Mucosa of stomach (tissue), 1 donor: Measurements from ENCODE around the gene LYPD1.

Experiments used
- H3K27me3 ChIP-seq: one replicate; pipeline ENCODE4 v1.7.0; 2013; ENCODE audit warnings: mild to moderate bottlenecking, low read length; ENCODE audit not compliant: control insufficient read depth, insufficient read depth
- H3K36me3 ChIP-seq: one replicate; pipeline ENCODE4 v1.7.0; 2013; ENCODE audit warnings: low read length; ENCODE audit not compliant: control insufficient read depth, insufficient read depth
- H3K4me1 ChIP-seq: one replicate; pipeline ENCODE4 v1.7.0; 2013; ENCODE audit warnings: mild to moderate bottlenecking, low read length; ENCODE audit not compliant: control insufficient read depth, insufficient read depth
- H3K4me3 ChIP-seq: one replicate; pipeline ENCODE4 v1.7.0; 2013; ENCODE audit warnings: low read length
- H3K9ac ChIP-seq: one replicate; pipeline ENCODE4 v1.7.0; 2013; ENCODE audit warnings: mild to moderate bottlenecking, low read length, moderate library complexity
- H3K9me3 ChIP-seq: one replicate; pipeline ENCODE4 v1.7.0; 2013; ENCODE audit warnings: mild to moderate bottlenecking, low read length, moderate library complexity; ENCODE audit not compliant: control insufficient read depth
- donor health status: Pancreatic carcinoma.

The LYPD1 gene

DNA sequence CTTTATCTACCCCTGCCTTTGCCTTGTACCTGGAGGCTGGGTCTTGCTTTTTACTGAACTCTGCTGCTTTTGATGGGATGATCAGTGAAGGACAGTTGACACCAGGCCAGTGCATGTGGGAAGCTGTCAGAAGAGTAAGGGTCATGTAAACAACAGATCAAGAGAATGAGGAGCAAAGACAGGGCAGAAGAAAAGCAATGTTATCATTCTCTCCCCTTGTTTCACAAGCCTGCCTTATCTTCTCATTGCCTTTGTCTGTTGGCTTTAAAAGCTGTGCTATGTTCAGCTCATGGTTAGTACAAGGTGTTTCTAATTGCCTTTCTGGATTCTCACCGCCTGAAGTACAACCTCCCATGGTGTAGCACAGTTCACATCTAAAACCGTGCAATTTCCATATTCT lies 27.6 kb downstream of the LYPD1 start:
- no peak overlapping the region for H3K4me3 ChIP-seq
- H3K4me1 ChIP-seq: no peaks in the 10 kb centered on the region
- no peaks in the 10 kb centered on the region for H3K9me3 ChIP-seq
- no peaks in the 10 kb centered on the region for H3K36me3 ChIP-seq
- no peak overlapping the region for H3K9ac ChIP-seq
- no peaks in the 10 kb centered on the region for H3K27me3 ChIP-seq

DNA sequence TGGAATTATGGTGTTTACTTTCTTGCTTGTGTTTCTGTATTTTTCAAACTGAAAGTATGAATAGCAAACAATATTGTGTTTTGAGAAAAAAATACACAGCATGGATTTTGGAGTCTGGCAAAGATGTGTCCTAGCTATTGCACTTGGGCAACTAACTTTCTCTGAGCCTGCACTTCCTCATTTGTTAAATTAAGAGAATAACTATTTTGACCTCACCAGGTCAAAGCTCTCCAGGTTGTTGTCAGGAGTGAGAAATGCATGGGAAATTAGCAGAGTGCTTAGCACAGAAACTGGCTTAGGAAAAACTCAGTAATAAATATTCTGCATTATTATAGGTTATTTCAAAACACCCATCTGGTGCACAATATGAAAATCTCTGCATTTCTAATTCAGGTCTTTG lies 28.2 kb downstream of the LYPD1 start:
- Histone ChIP-seq H3K9ac (no peak overlapping the region), H3K36me3 (no peaks in the 10 kb centered on the region), H3K4me1 (peaks cover 3% of the 10 kb centered on the region), H3K9me3 (no peaks in the 10 kb centered on the region), H3K27me3 (no peaks in the 10 kb centered on the region), H3K4me3 (no peak overlapping the region)

DNA sequence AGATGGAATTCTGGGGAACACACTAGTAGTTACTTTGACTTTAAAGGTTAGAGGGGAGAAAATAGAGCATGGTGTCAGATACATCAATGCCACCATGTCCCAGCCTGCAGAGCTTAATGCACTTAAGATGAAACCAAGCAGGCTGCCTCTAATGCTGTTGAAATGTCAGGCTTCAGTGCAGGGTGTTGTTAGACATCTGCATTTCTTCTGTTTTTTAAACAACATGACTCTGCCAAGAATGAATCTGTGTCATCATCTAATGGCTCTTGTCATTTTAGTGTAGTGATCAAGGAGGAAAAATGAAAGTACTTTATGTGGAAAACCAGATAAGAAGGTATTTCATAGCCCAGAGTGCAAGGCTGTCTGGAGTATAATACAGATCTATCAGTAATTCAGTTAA lies 29.9 kb downstream of the LYPD1 start:
- Histone ChIP-seq H3K4me3 (no peak overlapping the region), H3K9me3 (no peaks in the 10 kb centered on the region), H3K9ac (no peak overlapping the region), H3K36me3 (no peaks in the 10 kb centered on the region), H3K4me1 (peaks cover 3% of the 10 kb centered on the region), H3K27me3 (no peaks in the 10 kb centered on the region)

DNA sequence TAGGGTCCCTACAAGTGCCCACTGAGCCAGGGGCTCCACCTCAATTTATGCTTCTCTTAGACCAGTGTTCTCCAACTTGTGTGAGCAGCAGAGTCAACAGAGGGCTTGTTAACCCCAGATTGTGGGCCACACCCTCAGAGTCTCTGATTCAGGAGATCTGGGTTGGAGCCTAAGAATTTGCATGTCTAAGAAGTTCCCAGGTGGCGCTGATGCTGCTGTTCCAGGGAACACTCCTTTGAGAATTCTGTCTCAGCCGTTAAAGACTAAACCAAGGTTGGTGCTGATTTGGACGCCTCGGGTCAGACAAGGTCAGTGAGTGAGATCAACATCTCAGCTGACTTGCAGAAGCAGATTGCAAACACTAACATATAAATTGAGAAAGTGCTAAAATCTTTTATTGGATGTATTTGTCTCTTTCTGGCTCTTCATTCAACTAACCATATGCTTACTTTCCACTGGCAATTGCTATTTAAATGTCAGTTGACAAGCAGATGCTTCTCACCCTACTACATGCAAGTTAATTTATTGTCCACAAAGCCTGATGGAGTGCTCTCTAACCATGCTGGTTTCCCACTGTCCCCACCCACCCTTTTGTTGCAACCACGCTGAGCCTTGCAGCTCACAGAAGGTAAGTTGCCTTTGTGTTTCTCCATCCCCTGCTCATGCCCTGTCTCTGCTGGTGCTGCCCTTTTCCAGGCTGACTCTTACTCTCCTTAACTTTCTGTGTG lies 31.5 kb downstream of the LYPD1 start:
- H3K27me3 ChIP-seq: no peaks in the 10 kb centered on the region
- H3K4me1 ChIP-seq: peaks cover 3% of the 10 kb centered on the region
- H3K9me3 ChIP-seq: no peaks in the 10 kb centered on the region
- no peaks in the 10 kb centered on the region for H3K36me3 ChIP-seq
- no peak overlapping the region for H3K9ac ChIP-seq
- H3K4me3 ChIP-seq: no peak overlapping the region

DNA sequence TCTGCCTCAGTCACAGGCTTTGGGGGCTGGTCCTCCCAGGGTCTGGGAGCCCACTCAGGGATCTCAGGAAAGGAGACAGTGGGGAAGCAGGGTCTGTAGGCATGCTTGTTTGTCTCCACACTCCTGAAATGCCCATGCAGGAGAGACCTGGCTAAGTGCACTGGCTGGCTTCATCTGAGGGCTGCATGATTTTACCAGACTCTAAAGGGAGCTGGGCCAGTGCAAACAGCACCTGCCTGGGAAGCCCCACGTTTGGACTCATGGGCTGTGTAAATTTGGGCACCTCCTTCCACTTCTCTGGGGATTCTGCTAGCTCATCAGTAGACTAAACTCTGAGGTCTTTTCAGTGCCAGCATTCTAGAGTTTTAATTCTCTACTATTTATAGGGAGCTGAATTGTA lies 33.7 kb downstream of the LYPD1 start:
- H3K4me1 ChIP-seq: peaks cover 10% of the 10 kb centered on the region
- H3K9ac ChIP-seq: no peak overlapping the region
- no peaks in the 10 kb centered on the region for H3K27me3 ChIP-seq
- H3K36me3 ChIP-seq: no peaks in the 10 kb centered on the region
- no peak overlapping the region for H3K4me3 ChIP-seq
- no peaks in the 10 kb centered on the region for H3K9me3 ChIP-seq

DNA sequence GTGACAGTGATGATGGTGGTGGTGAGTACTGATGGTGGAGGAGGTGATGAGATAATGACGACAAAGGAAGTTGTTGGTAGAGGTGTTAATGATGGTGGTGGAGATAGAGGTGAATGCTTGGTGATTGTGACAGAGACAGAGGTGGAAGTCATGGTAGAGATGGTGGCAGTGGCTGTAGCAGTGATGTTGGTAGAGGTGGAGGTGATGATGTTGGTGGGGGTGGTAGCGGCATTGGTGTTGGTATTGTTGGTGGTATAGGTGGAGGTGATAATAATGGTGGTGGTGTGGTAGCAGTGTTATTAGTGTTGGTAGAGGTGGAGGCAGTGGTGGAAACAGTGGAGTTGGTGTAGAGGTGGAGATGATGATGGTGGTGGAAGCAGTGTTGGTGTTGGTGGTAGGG lies 36.4 kb downstream of the LYPD1 start:
- H3K4me3 ChIP-seq: no peak overlapping the region
- H3K9me3 ChIP-seq: no peaks in the 10 kb centered on the region
- H3K9ac ChIP-seq: no peak overlapping the region
- H3K36me3 ChIP-seq: no peaks in the 10 kb centered on the region
- peaks cover 10% of the 10 kb centered on the region for H3K4me1 ChIP-seq
- no peaks in the 10 kb centered on the region for H3K27me3 ChIP-seq

DNA sequence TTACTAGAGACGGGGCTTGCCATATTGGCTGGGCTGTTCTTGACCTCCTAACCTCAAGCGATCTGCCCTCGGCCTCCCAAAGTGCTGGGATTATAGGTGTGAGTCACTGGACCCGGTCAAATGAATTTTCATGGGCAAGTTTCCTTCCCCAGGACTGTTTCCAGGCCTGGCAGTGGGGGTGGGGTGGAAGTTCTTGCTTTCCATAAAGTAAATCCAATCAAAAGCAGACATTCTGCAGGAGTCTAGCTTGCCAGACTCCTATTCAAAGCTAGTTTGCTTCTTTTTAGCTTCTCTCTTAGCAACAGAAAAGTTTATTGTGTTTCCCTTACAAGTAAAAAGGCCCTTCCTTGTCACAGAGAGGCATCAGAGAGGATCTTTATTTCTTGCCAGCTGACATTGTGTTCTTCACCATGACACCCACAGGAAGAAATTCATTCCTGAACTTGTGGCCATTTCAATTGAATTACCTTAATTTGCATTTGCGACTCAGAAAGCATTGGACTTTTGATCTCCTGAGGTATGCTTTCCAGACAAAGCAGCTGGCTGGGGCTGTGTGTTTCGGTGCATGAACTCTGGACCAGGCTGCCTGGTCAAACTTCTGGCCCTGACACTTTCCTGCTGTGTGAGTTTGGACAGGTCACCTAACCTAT lies 37.9 kb downstream of the LYPD1 start:
- H3K9me3 ChIP-seq: no peaks in the 10 kb centered on the region
- H3K9ac ChIP-seq: no peak overlapping the region
- no peaks in the 10 kb centered on the region for H3K27me3 ChIP-seq
- H3K36me3 ChIP-seq: no peaks in the 10 kb centered on the region
- H3K4me1 ChIP-seq: peaks cover 7% of the 10 kb centered on the region
- H3K4me3 ChIP-seq: no peak overlapping the region

DNA sequence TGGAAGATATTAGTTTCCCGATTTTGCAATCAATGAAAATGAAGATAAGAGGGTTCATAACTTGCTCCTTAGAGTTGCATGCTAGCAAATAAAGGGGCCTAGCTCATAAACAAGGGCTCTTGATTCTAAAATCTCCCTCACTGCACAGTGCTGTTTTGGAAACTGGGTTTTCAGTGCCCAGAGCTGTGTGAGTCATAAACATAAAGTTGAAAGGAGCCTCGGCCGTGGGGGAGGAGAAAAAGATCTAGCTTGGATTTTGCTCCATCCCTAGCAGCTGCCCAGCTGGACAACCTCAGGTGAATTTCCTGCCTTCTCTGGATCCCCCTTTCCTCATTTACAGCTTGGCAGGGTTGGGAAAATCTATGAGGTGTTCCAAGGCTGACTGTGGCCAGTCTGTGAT lies 42.5 kb downstream of the LYPD1 start:
- Histone ChIP-seq H3K27me3 (no peaks in the 10 kb centered on the region), H3K9ac (no peak overlapping the region), H3K36me3 (no peaks in the 10 kb centered on the region), H3K9me3 (no peaks in the 10 kb centered on the region), H3K4me3 (no peak overlapping the region), H3K4me1 (peaks cover 16% of the 10 kb centered on the region)

DNA sequence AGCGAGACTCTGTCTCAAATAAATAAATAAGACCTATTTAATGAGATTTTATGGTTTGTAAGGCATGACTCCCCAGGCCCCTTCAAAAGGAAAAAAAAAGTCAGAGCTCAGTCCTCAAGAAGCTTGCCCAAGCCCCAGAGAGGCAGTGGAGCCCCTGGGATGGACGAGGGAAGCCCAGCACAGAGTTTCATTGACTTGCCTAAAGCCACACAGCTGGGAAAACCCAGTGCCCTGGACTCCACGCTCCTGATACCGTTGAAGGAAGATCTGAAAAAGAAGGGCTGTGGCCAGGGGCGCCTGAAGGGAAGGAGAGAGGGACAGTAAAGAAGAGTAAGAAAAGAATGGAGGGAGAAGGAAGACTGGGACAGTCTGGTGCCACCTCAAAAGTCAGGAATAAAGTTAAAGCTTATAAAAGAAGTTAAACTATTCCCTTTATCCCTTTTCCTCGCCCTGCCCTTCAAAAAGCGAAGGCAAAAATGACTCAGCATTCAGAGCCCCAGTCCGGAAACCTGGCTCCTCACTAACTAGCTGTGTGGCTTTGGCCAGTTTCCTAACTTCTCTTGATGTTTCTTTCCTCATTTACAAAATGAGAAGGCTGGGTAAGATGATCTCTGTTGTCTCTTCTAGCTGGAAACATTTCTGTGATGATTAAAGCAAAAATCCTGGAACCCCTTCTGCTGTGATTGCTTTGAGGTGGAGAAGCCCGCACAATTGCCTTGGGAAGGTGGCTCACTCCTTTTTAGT lies 46.7 kb downstream of the LYPD1 start:
- H3K4me3 ChIP-seq: no peak overlapping the region
- H3K4me1 ChIP-seq: peaks cover 17% of the 10 kb centered on the region
- no peak overlapping the region for H3K9ac ChIP-seq
- H3K9me3 ChIP-seq: no peaks in the 10 kb centered on the region
- H3K27me3 ChIP-seq: no peaks in the 10 kb centered on the region
- H3K36me3 ChIP-seq: no peaks in the 10 kb centered on the region

DNA sequence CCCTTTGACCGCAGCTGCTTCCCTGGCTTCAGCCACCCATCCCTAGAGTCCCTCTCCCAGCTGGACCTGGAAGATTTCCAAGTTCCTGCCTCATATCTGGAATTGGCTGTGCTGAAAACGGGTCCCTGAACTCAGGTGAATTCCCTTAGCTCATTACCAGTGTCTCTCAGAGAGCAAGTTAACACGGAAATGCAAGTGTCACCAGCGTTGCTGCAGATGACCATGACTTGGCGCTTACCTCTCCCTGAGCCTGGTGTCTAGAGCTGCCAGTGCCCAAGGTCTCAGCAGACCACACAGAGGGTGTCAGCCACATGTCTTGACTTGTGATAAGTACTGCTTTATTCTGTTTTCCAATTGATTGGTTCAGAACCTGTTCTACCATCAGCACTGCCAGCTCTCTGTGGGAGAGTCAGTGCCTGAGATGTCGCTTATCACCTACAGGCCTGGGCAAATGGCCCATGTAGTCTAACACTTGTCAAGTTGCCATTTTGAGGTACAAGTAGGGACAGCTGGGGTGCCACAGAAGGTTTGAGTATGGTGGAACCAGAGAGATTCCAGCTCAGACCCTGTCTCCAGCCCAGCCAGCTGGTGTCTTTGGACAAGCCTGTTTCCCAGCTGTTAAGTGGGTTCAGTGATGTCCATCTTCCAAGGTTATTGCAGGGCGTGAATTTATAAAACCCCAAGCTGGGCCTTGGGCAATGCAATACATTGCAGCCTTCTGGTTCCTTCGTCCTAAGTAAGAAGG lies 48.7 kb downstream of the LYPD1 start:
- Histone ChIP-seq H3K9ac (no peak overlapping the region), H3K4me1 (peaks cover 17% of the 10 kb centered on the region), H3K9me3 (no peaks in the 10 kb centered on the region), H3K36me3 (no peaks in the 10 kb centered on the region), H3K4me3 (no peak overlapping the region), H3K27me3 (no peaks in the 10 kb centered on the region)

DNA sequence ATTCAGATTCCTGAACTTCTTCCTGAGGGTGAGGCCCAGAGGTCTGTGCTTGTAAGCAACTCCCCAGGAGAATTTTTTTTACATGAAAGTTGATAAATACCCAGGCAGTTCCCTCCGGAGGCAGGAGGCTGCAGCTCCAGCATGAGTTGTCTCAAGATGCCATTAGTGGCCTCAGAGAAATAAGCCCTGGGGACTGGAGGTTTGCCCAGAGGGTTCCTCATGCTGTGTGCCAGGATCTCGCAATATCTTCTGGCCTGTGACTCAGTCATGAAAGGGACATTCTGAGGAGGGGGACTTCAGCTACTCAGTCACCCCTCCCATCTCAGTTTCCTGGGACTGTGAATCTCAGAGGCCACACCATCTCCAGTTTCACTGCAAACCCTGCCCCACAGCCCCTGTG lies 49.9 kb downstream of the LYPD1 start:
- H3K27me3 ChIP-seq: no peaks in the 10 kb centered on the region
- no peaks in the 10 kb centered on the region for H3K9me3 ChIP-seq
- H3K4me1 ChIP-seq: peaks cover 17% of the 10 kb centered on the region
- no peak overlapping the region for H3K9ac ChIP-seq
- no peak overlapping the region for H3K4me3 ChIP-seq
- H3K36me3 ChIP-seq: no peaks in the 10 kb centered on the region

DNA sequence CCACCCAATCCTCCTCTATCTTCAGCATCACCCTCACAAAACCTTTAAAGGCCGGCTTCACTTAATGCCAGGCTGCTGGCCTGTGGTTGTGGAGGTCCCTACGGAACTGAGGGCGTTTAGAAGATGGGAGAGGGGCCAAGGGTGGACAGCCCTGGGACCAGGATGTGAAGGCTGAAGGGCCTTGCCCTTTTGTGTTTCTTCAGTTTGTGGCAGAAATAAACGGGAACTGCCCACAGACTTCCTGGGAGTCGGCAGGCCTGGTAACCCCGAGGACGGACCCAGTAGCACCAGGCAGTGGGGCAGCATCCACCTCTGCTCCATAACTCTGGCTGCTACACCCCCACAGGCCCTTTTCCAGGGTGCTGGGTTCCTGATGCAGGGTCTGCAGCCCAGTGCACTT lies 51.3 kb downstream of the LYPD1 start:
- H3K4me1 ChIP-seq: peaks cover 17% of the 10 kb centered on the region

More for the DNA sequence above, 51.3 kb downstream of the LYPD1 start:
- H3K9ac ChIP-seq: no peak overlapping the region
- no peaks in the 10 kb centered on the region for H3K27me3 ChIP-seq
- no peaks in the 10 kb centered on the region for H3K9me3 ChIP-seq
- H3K4me3 ChIP-seq: no peak overlapping the region
- no peaks in the 10 kb centered on the region for H3K36me3 ChIP-seq
